NB4 (cell line): Measurements from ENCODE around the gene CNTNAP4.

Experiments
- POLR2A ChIP-seq: IDR thresholded peaks from 2 replicates; pipeline ENCODE4 v1.6.1; 2011; ENCODE audit warnings: mild to moderate bottlenecking; ENCODE audit not compliant: insufficient read length; ENCODE audit errors: extremely low read depth
- TF ChIP-seq, protein P1 (sequence below): IDR thresholded peaks from one replicate; pipeline ENCODE4 v1.5.1; 2012; ENCODE audit warnings: low read depth, low read length
- TF ChIP-seq, protein P2 (sequence below): IDR thresholded peaks from 2 replicates; pipeline ENCODE4 v1.6.1; 2011; ENCODE audit warnings: low read depth, low read length

DNA sequence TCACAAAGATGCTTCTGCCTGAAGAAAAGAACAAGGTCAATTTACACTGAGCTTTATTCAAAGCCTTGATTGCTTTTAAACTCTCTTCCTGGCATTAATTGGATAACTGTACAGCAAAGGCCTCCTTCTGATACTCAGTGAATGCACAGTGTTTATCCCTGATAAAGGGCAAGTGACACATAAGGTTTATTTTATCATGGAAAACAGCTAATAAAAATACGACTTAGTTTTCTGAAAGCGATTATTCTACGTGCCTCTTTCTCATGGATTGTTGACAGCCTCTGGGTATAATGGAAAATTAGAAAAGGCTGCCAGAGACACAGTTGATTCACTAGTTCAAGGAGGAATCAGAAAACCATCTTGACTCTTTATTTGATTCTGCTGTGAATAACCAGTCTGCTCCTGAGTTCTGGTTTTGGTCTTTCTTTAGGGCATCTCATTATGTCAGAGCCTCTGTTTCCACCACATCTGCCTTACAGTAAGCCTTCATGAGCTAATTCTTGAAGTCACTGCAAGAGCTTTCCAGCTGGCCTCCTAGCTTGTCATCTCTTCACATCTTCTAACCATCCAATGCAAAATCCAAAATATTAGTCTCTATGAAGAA lies 212.9 kb downstream of the CNTNAP4 start:
- no peak for TF ChIP-seq POLR2A
- TF ChIP-seq, protein P1, sequence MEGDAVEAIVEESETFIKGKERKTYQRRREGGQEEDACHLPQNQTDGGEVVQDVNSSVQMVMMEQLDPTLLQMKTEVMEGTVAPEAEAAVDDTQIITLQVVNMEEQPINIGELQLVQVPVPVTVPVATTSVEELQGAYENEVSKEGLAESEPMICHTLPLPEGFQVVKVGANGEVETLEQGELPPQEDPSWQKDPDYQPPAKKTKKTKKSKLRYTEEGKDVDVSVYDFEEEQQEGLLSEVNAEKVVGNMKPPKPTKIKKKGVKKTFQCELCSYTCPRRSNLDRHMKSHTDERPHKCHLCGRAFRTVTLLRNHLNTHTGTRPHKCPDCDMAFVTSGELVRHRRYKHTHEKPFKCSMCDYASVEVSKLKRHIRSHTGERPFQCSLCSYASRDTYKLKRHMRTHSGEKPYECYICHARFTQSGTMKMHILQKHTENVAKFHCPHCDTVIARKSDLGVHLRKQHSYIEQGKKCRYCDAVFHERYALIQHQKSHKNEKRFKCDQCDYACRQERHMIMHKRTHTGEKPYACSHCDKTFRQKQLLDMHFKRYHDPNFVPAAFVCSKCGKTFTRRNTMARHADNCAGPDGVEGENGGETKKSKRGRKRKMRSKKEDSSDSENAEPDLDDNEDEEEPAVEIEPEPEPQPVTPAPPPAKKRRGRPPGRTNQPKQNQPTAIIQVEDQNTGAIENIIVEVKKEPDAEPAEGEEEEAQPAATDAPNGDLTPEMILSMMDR, result no peak
- TF ChIP-seq, protein P2, sequence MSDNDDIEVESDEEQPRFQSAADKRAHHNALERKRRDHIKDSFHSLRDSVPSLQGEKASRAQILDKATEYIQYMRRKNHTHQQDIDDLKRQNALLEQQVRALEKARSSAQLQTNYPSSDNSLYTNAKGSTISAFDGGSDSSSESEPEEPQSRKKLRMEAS, result no peak
